HepG2 (cell line): ENCODE data around the gene CCT3. TPM values are rescaled to one million over a fixed set of nuclear protein-coding genes. Genes with fewer than 3 reads are reported as not detected.
A peak's percentile ranks its signal among the peaks of the same experiment; 100 is the strongest.

Experiments used
- DR1 ChIP-seq: sonication (generic); formaldehyde crosslinking; IDR thresholded peaks from 2 replicates; pipeline ENCODE4 v1.8.0; 2021; ENCODE audit warnings: mild to moderate bottlenecking, missing genetic modification reagents, inconsistent platforms
- E2F5 ChIP-seq: sonication (generic); formaldehyde crosslinking; conservative IDR thresholded peaks from 2 replicates; pipeline ENCODE4 v1.4.0; 2020; ENCODE audit warnings: missing genetic modification reagents
- ELF1 ChIP-seq: sonication (generic); formaldehyde crosslinking; IDR thresholded peaks from 2 replicates; pipeline ENCODE4 v1.4.0; 2020; ENCODE audit warnings: missing genetic modification reagents
- ELF3 ChIP-seq: IDR thresholded peaks from 2 replicates; pipeline ENCODE4 v1.6.1; 2016; ENCODE audit warnings: missing genetic modification reagents, missing compliant biosample characterization
- FOXA3 ChIP-seq: IDR thresholded peaks from 2 replicates; pipeline ENCODE4 v1.6.1; 2016; ENCODE audit warnings: missing genetic modification reagents, missing compliant biosample characterization
- GABPB1 ChIP-seq: IDR thresholded peaks from 2 replicates; pipeline ENCODE4 v1.6.1; 2016; ENCODE audit warnings: mild to moderate bottlenecking, missing genetic modification reagents, moderate library complexity, missing compliant biosample characterization
- GTF3A ChIP-seq: sonication (generic); formaldehyde crosslinking; conservative IDR thresholded peaks from 2 replicates; pipeline ENCODE4 v1.4.0; 2020; ENCODE audit warnings: mild to moderate bottlenecking, missing genetic modification reagents
- HNRNPH1 ChIP-seq: fragments of 200-400 bp; formaldehyde crosslinking; optimal IDR thresholded peaks from 2 replicates; pipeline ENCODE3; 2017; ENCODE audit warnings: mild to moderate bottlenecking, low read depth, low read length
- MTERF4 ChIP-seq: sonication (generic); formaldehyde crosslinking; IDR thresholded peaks from 2 replicates; pipeline ENCODE4 v1.8.0; 2023; ENCODE audit warnings: mild to moderate bottlenecking, missing genetic modification reagents
- NR2C2 ChIP-seq: sonication (generic); formaldehyde crosslinking; IDR thresholded peaks from 2 replicates; pipeline ENCODE4 v1.4.0; 2020; ENCODE audit warnings: missing genetic modification reagents, mild to moderate bottlenecking, moderate library complexity, borderline replicate concordance
- RAD51 ChIP-seq: fragments of 450-650 bp; IDR thresholded peaks from 2 replicates; pipeline ENCODE4 v1.6.1; 2016; ENCODE audit warnings: borderline replicate concordance
- RBM22 ChIP-seq: fragments of 200-400 bp; formaldehyde crosslinking; optimal IDR thresholded peaks from 2 replicates; pipeline ENCODE3; 2017; ENCODE audit warnings: mild to moderate bottlenecking, low read length, moderate library complexity
- SOX13 ChIP-seq, 3 experiments: fragments of 450-650 bp in 1 of 3; sonication (generic) in 1 of 3; formaldehyde crosslinking in 1 of 3; IDR thresholded peaks in 2 of 3; conservative IDR thresholded peaks in 1 of 3; 2 replicates each; pipeline versions ENCODE4 v1.5.0 to v1.6.1; 2016 to 2020; ENCODE audit warnings: antibody characterized with exemption in 1 of 3, mild to moderate bottlenecking in 1 of 3, missing compliant biosample characterization in 1 of 3, missing genetic modification reagents in 1 of 3, moderate library complexity in 1 of 3
- STAT6 ChIP-seq: sonication (generic); formaldehyde crosslinking; IDR thresholded peaks from 2 replicates; pipeline ENCODE4 v1.4.0; 2020; ENCODE audit warnings: missing genetic modification reagents, mild to moderate bottlenecking, borderline replicate concordance
- ZBTB34 ChIP-seq: sonication (generic); formaldehyde crosslinking; IDR thresholded peaks from 2 replicates; pipeline ENCODE4 v1.8.0; 2022; ENCODE audit warnings: mild to moderate bottlenecking, missing genetic modification reagents
- ZNF142 ChIP-seq: sonication (generic); formaldehyde crosslinking; IDR thresholded peaks from 2 replicates; pipeline ENCODE4 v1.4.0; 2020; ENCODE audit warnings: missing genetic modification reagents
- ZNF605 ChIP-seq: sonication (generic); formaldehyde crosslinking; IDR thresholded peaks from 2 replicates; pipeline ENCODE4 v1.8.0; 2022; ENCODE audit warnings: mild to moderate bottlenecking, missing genetic modification reagents
- ZNF777 ChIP-seq: sonication (generic); formaldehyde crosslinking; IDR thresholded peaks from 2 replicates; pipeline ENCODE4 v1.4.0; 2020; ENCODE audit warnings: missing genetic modification reagents
- polyA plus RNA-seq, 8 experiments: library from polyadenylated mRNA; depleted of rRNA in 3 of 8; stranded (reverse) in 7 of 8; unstranded in 1 of 8; fragments of >200 nt; fragmentation: Illumina TruSeq in 4 of 8; extraction: Trizol in 4 of 8; gene quantifications; 2 replicates each; pipeline versions ENCODE4 v1.2.1 to v1.2.3, GENCODE V29; 2011 to 2016; ENCODE audit warnings: low read depth in 4 of 8, missing spikeins in 1 of 8, mixed read lengths in 1 of 8; ENCODE audit not compliant: insufficient read depth in 1 of 8
- total RNA-seq, 5 experiments: library from RNA; depleted of rRNA; stranded (reverse); fragments of >200 nt; fragmentation: Illumina TruSeq; extraction: Trizol; gene quantifications; 2 replicates each; pipeline ENCODE4 v1.2.3, GENCODE V29; 2016; ENCODE audit warnings: low read depth in 1 of 5

Gene CCT3
- total and polyA plus RNA-seq, 2 of the 13 experiments (the other 11 are each of a cell fraction or from before 2014, with no cell fraction given): 319 to 615 TPM

GRCh38 chr1:156368157-156368658 lies 30.1 kb upstream of the CCT3 start (continued):
- TF ChIP-seq ELF1: no peak
- TF ChIP-seq RBM22: no peak
- no peak; the same call in 1 of the 2 replicates for TF ChIP-seq ZNF605 (CRISPR knock-in tag)
- peak; percentile 51; the same call in 1 of the 2 replicates for TF ChIP-seq ZNF142 (CRISPR knock-in tag)
- no peak for TF ChIP-seq E2F5 (CRISPR knock-in tag)
- peak; percentile 34; the same call in 1 of the 2 replicates for TF ChIP-seq ELF3 (CRISPR knock-in tag)
- no peak for TF ChIP-seq RAD51
- no peak for TF ChIP-seq MTERF4 (CRISPR knock-in tag)
- no peak for TF ChIP-seq SOX13 (IDR thresholded peaks at IDR 0.05)
- TF ChIP-seq SOX13 (CRISPR knock-in tag; conservative IDR thresholded peaks at IDR 0.05 in 1 of 2, IDR thresholded peaks at IDR 0.05 in 1 of 2): peak in 1 of 2 experiments; percentile 38; a peak in 1 of 4 replicates
- TF ChIP-seq GABPB1: no peak
- TF ChIP-seq FOXA3 (CRISPR knock-in tag): peak; percentile 54
- no peak for TF ChIP-seq DR1 (CRISPR knock-in tag)
- TF ChIP-seq HNRNPH1: no peak
- TF ChIP-seq ZBTB34 (CRISPR knock-in tag): no peak
- TF ChIP-seq NR2C2: no peak
- no peak for TF ChIP-seq STAT6 (CRISPR knock-in tag)
- no peak for TF ChIP-seq GTF3A
- no peak; the same call in 1 of the 2 replicates for TF ChIP-seq ZNF777 (CRISPR knock-in tag)
